ENCODE measurements around the gene CTNND2.
"Not testable (repeated sequence)": the region's sequence is repeated elsewhere in the genome, so short reads cannot be mapped to it uniquely, and the experiment has no call there.

Gene CTNND2

DNA sequence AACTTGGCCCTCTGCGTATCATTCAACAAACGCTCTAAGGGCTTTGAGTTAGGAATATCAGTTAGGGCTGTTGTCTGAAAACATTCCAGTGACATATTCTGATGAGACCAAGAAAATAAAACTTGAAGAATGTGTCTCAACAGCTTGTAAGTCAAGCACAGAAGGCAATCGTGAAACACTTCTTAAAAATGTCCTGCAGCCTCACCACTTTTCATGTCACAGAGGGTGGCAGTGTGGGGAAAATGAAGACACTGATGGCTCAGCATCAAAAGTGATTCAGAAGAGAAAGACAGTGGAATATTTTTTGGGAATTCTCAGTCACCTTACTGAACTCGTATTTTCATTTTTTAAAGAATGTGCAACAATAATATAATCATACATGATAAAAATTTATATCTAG, 247.3 kb downstream of the CTNND2 start:
- DNase-seq, result no peak

DNA sequence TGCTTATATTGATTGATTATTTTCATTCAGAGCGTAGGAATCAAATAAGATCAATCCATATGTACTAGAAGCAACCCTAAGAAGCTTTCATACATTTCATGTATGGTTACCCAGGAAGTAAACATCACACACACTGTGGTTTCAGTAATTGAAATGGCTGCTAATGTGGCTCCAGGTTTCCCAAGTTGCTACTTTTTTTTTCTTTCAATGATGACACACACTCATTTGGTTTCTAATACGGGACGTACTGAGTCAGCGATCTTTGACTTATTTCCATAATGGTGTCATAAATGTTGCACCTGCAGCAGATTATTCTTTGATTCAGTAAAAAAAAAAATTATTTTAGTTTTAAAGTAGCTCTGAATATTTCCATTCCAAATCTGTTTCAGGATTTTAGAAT, 248.6 kb downstream of the CTNND2 start:
- DNase-seq, result no peak

DNA sequence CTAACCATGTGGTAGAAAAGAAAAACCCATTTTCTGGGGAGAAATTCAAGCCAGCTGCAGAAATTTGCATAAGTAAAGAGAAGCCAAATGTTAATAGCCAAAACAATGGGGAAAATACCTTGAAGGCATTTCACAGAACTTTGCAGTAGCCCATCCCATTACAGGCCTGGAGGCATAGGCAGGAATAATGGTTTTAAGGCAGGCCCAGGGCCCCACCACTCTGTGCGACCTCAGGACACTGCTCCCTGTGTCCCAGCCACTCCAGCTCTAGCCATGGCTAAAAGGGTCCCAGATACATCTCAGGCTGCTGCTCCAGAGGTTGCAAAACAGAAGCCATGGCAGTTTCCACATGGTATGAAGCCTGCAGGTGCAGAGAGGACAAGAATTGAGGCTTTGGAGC, 253.3 kb downstream of the CTNND2 start:
- no peak for DNase-seq

DNA sequence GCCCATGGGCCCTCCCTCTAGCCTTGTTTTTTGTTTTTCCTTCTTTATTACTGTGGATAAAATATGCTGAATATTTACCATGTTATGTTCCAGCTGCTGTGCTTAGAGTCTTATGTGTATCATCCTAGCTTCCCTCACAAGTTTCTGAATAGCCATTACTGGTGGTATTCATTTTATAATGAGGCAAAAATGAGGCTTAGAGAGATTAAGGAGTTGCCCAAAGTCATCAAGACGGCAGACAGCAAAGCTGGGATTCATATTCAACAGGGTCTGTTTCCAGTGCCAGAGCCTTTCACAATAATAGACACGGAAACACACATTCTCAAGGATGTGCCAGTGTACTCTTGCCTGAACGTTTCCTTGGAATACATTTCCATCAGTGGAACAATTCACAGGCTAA, 258.1 kb downstream of the CTNND2 start:
- DNase-seq, result no peak

DNA sequence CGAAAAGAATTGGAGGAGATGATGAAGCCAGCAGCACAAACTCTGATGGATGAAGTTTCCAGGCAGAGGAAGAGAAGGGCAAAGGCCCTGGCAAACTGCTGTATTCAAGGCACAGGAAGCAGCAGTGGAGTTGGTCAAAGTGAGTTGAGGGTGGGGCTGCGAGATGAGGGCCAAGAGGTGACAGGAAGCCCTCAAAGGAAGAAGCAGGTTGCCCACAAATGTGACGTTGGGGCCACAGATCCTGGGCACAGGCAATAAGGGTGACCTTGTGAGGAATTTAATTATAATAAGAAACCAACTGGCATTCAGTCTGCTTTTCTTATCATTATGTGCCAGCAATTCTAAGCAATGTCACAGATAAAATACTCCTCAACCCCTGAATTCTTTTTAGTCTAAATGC, 261.8 kb downstream of the CTNND2 start:
- no peak for DNase-seq

DNA sequence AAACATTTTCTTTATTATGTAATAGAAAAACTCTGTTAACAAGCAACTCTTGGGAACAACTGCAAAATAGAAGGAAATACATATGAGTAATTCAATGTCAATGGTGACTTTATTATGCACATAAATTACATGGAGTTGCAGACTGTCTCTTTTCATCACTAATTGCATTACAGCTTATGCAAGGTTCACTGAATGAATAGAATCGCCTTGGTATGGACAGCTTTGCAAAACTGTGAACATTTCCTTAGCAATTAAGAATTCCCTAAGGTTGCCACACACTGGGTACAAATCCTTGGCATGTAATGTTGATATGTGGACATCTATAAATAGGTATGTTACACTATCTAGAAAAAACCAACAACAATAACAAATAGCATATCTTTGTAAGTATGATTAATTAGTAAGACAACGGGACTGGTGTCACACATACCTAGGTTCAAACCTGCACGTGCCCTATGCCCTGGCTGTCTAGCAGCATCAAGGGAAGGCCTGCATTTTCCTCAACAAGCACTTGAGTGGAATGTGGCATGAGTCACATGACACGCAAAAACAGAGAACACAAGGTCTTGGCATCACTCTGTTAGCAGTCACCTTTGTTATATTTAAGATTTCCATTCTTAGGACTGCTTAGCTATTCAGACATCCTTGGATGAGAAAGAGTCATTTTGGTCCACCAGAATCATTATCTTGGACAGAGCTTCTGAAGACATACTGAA, 263.9 kb downstream of the CTNND2 start:
- DNase-seq, result no peak

DNA sequence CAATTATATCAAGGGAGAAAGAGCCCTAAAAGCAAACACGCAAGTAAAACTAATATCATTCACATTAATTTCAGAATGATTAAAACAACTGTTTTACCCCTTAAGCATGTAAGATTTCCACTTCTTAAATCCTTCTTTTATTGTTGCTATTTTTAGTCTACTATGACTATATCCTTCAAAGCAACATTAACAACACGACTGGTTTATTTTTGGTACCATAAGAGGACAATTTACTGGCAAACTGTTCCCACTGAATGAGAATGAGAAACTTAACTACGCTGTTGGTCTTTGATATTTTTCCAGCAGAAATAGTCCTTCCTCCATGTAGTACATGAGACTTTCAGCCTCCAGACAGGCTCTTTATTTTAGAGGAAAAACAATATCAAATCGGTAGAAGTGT, 281.5 kb downstream of the CTNND2 start:
- no peak for DNase-seq

DNA sequence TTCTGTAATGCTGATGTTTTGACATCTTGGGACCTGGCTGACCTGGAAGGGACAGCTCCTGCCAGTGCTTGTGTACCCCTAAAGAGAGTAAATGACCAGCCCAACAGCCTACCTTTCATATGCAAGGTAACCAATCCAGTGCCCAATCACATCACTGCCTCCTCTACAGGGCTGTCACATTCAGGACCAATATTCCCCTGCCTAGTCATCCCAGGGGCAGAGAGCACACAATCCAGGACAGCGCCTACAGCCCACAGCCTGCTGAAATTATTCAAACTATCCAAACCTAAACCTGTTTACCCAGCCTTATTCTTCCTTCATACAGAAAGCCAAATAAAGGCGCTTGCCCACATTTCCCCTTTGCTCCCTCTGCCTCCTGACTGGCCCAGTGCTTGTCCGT, 284.1 kb downstream of the CTNND2 start:
- no peak for DNase-seq

DNA sequence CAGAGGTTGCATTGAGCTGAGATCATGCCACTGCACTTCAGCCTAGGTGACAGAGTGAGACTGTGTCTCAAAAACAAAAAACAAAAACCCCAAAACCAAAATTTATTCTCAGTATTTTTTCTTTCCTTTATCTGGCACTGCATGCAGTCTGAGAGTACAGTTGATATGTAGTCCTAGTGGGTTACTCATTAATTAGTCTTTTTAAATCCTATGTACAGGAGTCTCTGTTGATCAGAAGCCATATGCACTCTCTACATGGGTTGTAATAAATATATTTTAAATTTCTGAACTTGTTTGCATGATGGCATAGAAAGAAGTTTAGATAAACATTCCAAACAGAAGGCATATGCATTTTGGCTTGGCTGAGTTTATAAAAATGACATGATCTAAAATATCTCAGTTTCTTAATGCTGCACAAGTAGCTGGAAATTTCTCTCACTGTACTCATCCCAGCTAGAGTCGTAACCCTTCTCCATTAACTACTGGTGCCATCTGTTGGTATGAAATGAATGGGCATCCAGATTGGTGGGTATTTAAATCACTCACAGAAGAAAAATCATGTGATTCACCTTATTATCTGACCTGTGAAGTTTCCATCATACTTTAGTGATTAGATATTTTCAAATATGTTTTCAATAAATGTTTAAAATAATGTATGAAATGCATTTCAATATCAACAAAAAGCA, 284.8 kb downstream of the CTNND2 start:
- peak in 1 of 4 experiments; percentile 2 for DNase-seq

DNA sequence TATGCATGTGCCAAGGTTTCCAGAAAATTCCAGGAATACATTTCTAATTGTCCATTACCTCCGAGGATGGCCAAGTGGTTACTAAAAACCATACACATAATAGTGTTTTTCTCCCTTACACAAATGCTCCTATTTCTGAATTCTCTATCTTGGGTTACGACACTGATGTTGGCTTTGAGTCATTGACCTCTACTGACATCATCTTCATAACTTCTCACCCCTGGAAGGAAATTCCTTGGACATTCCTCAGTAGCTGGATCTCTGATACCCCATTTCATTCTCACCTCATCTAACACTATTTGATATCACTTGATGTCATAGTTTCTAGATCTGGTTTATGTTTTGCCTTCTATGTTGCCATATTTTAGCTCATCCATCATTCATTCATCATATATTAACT, 287.2 kb downstream of the CTNND2 start:
- DNase-seq, result no peak

DNA sequence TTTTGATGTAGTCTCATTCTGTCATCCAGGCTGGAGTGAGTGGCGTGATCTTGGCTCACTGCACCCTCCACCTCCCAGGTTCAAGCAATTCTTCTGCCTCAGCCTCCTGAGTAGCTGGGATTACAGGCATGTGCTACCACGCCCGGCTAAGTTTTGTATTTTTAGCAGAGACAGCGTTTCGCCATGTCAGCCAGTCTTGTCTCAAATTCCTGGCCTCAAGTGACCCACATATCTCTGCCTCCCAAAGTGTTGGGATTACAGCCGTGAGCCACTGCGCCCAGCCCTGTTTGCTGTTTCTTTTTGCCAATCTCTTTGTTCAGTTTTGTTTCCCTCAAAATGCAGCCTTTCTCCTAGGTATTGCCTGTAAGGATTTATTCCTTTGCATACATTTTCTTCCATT, 287.6 kb downstream of the CTNND2 start:
- DNase-seq, result not testable (repeated sequence)

DNA sequence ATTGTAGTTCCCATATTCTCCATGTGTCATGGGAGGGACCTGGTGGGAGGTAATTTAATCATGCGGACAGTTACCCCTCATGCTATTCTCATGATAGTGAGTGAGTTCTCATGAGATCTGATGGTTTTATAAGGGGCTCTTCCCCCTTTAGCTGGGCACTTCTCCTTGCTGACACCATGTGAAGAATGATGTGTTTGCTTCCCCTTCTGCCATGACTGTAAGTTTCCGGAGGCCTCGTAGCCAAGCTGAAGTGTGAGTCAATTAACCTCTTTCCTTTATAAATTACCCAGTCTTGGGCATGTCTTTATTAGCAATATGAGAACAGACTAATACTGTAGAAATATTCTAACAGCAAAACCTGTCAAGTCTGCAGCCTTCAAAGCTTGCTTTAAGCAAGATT, 293.2 kb downstream of the CTNND2 start:
- DNase-seq, result peak; percentile 2 to 44 (median 19)

DNA sequence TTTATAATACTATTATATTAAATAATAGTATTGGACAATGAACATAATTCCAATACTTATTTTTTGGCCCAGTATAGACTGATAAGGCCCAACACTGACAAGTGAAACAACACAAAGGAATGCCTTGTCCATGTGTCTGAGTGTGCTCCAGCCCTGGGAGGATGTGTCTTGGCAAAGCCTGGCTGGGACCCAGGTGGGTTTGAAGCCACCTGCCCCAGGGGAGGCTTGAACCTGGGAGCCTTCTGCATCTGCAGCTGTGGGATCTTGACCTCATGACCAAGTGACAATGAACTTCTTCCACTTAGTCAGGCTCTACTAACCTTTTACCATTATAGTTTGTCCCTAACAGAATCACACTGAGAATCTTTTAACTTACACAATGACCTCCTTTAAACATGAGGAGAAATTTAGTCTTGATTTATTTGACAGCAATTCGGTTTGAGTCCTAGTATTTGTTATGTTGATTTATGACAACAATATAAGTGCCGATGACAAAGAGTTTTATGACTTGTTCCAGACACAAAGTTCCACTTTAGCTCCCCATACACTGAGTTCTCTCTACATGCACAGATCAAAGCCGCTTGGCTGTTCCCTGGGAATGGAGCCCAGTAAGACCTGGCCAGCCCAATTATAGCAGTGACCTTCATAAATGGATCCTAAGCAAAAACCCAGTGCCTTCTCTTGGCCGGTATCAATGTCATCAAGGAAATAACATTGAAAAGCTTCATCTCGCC, 294.5 kb downstream of the CTNND2 start:
- DNase-seq, result no peak

DNA sequence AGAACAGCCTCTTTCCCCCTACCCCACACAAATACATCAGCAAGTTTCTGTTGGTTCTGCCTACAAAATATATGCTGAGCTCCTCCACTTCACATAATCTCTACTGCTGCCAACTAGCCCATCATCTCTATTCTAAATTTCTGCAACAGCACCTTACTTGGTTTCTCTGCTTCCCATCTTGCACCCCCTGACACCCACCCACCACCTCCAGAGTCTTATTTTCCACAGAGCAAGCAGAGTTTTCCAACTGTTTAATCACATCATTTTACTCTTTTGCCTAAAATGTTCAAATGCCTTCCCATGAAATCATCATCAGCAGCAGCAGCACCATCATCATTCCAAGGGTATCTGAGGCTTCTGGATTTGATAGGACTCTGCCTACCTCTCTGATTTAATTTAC, 295.7 kb downstream of the CTNND2 start:
- no peak for DNase-seq

DNA sequence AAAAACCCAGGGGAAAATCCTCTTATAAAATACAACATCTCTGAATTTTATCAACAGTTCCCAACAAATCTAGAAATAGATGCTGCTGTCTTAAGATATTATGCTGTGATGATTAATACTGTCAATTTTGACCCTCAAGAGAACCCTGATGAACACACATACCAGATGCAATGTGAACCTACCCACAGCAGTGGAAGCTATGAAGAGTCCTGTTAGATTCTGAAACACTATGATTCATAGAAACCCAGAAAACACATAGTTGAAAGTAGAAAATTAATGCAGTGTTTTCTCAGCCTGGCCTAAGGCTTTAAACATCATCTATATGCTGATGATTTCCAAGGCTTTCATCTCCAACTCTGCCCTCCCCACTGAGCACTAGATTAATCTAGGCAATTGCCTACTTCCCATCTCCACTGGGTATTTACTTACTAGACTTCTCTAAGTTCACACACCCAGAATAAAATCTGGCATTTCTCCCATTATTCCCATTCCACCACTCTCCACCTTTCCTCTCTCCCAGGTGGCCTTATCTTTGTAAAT, 296.2 kb downstream of the CTNND2 start:
- no peak for DNase-seq

DNA sequence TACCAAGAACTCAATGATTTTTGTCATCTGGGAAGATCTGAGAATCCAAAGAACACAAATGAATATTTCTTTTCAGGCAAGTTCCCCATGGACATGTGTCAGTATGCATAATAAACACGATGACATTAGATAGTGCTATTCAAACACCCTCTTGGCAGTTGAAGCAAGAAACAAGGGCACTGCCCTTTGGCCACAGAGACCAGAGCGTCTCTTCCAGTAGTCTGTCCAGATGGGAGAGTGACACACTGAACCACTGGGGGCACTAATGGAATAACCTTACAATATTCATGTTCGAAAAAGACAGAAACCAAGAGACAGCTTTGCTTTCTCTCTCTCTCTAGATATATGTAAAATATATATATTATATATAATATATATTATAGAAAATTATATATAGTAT, 301.9 kb downstream of the CTNND2 start:
- no peak for DNase-seq

DNA sequence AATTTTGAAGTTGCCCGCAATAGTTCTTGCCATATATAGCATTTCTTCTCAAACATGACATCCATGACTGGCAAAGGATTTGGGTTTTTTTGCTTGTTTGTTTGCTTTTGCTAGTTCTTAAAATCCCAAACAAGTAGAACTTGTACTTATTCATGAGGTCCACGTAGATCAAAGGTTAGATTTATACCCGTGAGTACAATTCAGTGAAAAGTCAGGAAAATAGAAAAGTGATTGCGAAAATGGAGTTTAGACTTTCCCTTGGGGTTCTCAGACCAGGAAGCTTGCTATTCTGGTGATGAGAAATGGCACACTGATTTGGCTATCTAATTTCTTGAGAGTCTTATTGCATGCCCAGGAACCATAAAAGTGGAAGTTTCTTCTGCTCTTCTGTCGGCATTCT, 304.7 kb downstream of the CTNND2 start:
- no peak for DNase-seq

DNA sequence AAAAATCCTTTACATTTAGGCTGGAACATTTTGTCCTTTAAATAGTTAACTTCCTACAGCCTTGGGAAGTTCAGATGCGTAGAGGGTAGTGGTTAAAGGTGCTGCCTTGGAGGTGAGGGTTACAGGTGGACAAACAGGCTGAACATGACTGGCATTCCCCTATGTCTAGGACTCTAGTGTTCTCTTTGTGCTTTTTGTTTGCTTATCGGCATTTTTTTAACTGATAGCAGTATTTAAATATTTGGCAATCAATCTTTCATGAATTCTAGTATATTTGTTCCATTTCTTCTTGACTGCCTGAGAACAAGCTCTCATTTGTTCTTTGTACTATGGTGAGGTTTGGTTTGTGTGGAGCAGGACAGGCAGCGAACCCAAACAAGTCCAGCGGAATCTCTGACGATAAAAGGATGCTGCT, 307.6 kb downstream of the CTNND2 start:
- DNase-seq, result no peak

DNA sequence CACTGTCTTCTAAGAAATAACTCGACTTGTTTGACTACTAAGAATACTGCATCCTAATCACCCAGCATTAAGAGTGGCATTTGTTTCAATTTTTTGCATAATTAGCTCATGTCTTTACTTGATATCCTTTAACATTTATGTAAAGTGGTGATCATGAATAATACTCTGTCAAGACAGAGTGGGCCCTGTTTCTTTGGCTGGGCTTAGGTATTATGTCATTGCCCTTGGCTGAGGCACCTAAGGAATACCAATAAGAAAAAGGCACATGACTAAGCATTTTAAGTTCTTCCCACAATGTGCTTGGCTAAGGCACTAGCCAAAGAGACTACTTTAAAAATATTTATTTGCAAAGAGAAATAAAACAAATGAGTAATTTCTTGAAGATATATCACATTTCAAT, 308.1 kb downstream of the CTNND2 start:
- DNase-seq, result no peak

DNA sequence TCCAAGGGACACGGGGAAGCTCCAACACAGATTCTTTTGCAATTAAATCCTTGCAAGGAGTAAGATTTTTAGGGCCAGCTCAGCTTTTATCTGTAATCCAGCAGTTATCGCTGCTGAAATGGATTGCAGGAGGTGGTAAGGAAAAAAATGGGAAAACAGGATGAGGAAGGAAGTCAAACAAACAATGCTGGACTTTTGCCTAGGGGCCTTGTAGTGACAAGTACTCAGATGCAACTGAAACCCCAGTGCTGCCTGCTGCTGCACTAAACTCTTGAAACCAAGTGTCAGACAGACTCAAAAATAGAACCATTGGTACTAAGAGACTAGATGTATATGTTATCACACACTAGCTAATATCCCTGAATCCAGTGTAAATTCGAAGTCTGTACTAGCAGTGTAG, 309.2 kb downstream of the CTNND2 start:
- no peak for DNase-seq

DNA sequence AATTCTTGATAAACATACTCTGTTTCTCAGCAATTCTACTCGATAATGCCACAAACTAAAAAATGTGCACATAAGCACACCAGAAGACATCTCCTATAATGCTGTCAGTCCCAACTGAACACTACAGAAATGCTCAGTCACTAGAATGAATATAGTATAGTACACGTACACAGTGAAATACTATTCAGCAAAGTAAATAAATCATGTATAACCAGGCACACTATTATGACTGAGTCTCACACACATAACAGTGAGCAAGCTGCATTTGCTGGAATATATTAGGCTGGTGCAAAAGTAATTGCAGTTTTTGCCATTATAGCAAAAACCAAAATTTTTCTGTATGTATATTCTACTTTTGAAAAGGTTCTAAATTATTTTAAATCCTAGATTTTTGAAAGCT, 310.2 kb downstream of the CTNND2 start:
- no peak for DNase-seq

DNA sequence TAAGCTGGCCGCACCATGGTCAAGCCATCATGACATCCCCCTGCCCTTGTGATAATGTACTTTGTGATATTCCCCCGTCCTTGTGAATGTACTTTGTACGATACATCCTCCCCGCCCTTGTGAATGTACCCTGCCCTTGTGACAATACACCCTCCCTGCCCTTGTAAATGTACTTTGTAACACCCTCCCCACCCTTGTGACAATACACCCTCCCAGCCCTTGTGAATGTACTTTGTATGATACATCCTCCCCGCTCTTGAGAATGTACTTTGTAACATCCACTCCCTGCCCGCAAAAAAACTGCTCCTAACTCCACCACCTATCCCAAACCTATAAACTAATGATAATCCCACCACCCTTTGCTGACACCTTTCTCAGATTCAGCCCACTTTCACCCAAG, 313.8 kb downstream of the CTNND2 start:
- DNase-seq, result no peak

DNA sequence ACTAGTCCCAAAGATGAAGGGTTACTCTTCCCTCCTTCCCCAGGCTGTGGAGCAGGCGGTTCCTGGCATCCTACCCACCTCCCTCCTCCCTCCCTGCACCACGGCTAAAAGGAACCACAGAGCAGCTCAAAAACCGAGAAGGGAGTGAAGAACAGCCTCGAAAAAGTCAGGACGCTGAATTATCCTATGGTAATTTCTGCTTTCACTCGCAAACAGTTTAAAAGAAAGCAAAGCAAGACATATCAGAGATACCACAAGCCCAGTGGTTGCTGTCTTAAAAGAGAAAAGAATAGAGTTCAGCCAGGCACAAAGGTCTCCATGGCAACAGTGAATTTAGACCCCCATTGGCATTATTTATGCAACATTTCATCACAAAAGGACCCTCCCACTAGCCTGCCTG, 315.4 kb downstream of the CTNND2 start:
- no peak for DNase-seq

DNA sequence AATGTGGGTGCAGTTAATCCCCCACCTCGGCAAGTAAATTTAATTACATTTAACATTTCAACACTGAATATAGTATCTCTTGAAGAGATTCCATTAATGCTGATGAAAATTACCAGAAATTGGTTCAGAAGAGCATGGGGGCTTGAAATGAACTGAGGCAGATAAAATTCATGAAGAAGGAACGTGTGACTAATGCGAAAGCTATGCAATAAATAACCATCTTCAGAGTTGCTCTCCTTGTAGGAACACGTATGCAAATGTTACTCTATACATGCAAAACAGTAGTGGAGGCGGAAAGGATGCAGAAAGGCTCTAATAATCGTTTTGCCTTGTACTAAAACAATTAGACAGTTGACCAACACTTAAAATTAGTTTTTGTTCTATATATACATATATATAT, 320.2 kb downstream of the CTNND2 start:
- DNase-seq, result no peak
